HEK293T (cell line): ENCODE results near the gene PRRC2B.
"Not testable (repeated sequence)": the region's sequence is repeated elsewhere in the genome, so short reads cannot be mapped to it uniquely, and the experiment has no call there.

Experiments used
- CTCF ChIA-PET: fragments of 350-600 bp; formaldehyde crosslinking; extraction: SDS; loops from one replicate; lab custom pipeline; 2021; ENCODE audit warnings: antibody characterized with exemption, inconsistent platforms; lab: Yijun Ruan, JAX
- POLR2A ChIA-PET: fragments of 350-600 bp; formaldehyde crosslinking; extraction: SDS; loops from one replicate; lab custom pipeline; 2020; ENCODE audit warnings: antibody characterized with exemption, inconsistent platforms; lab: Yijun Ruan, JAX
- DNase-seq: peaks from one replicate; pipeline ENCODE4 v3.0.0; 2012; ENCODE audit warnings: mixed read lengths; ENCODE audit errors: extremely low spot score
- ARNT ChIP-seq: fragments of 450-650 bp; IDR thresholded peaks from 2 replicates; pipeline ENCODE4 v1.6.1; 2017; ENCODE audit warnings: mild to moderate bottlenecking
- BHLHE40 ChIP-seq: fragments of 450-650 bp; IDR thresholded peaks from 2 replicates; pipeline ENCODE4 v1.6.1; 2016; ENCODE audit warnings: mild to moderate bottlenecking, moderate library complexity, borderline replicate concordance
- CTBP1 ChIP-seq: fragments of 450-650 bp; IDR thresholded peaks from 2 replicates; pipeline ENCODE4 v1.6.1; 2016; ENCODE audit warnings: borderline replicate concordance
- ELF4 ChIP-seq: fragments of 450-650 bp; IDR thresholded peaks from 2 replicates; pipeline ENCODE4 v1.6.1; 2017; ENCODE audit warnings: antibody characterized with exemption
- FOXA1 ChIP-seq: fragments of 450-650 bp; IDR thresholded peaks from 2 replicates; pipeline ENCODE4 v1.6.1; 2016; ENCODE audit warnings: mild to moderate bottlenecking
- FOXK2 ChIP-seq: fragments of 450-650 bp; IDR thresholded peaks from 2 replicates; pipeline ENCODE4 v1.6.1; 2016; ENCODE audit warnings: mild to moderate bottlenecking
- FOXM1 ChIP-seq: fragments of 450-650 bp; IDR thresholded peaks from 2 replicates; pipeline ENCODE4 v1.6.1; 2017; ENCODE audit warnings: mild to moderate bottlenecking, borderline replicate concordance
- HDGF ChIP-seq: fragments of 450-650 bp; IDR thresholded peaks from 2 replicates; pipeline ENCODE4 v1.6.1; 2017; ENCODE audit warnings: antibody characterized with exemption, borderline replicate concordance
- L3MBTL2 ChIP-seq: fragments of 450-650 bp; conservative IDR thresholded peaks from 2 replicates; pipeline ENCODE4 v1.6.1; 2016; ENCODE audit warnings: mild to moderate bottlenecking
- LEF1 ChIP-seq: fragments of 450-650 bp; IDR thresholded peaks from 2 replicates; pipeline ENCODE4 v1.6.1; 2017; ENCODE audit warnings: mild to moderate bottlenecking, borderline replicate concordance
- NFRKB ChIP-seq: fragments of 450-650 bp; IDR thresholded peaks from 2 replicates; pipeline ENCODE4 v1.6.1; 2016; ENCODE audit warnings: mild to moderate bottlenecking, moderate library complexity
- PKNOX1 ChIP-seq: fragments of 450-650 bp; IDR thresholded peaks from 2 replicates; pipeline ENCODE4 v1.6.1; 2016
- SP1 ChIP-seq: fragments of 450-650 bp; IDR thresholded peaks from 2 replicates; pipeline ENCODE4 v1.6.1; 2017
- SUZ12 ChIP-seq: fragments of 450-650 bp; IDR thresholded peaks from 2 replicates; pipeline ENCODE4 v1.6.1; 2016; ENCODE audit warnings: mild to moderate bottlenecking
- TARDBP ChIP-seq: fragments of 450-650 bp; IDR thresholded peaks from 2 replicates; pipeline ENCODE4 v1.6.1; 2016
- ZNF384 ChIP-seq: fragments of 450-650 bp; IDR thresholded peaks from 2 replicates; pipeline ENCODE4 v1.6.1; 2016

The PRRC2B gene

GRCh38 chr9:131387394-131387793, 6.5 kb upstream of the PRRC2B start:
- TF ChIP-seq FOXK2 (no peak), FOXM1 (no peak), SUZ12 (no peak), SP1 (no peak), TARDBP (no peak), BHLHE40 (no peak), ZNF384 (no peak), ARNT (no peak), PKNOX1 (no peak), L3MBTL2 (no peak), CTBP1 (no peak), NFRKB (no peak), FOXA1 (no peak), ELF4 (no peak), LEF1 (no peak), HDGF (no peak)
- DNase-seq: no peak
- ChIA-PET CTCF (no interaction called here), POLR2A (no interaction called here)

- CTCF ChIA-PET: no interaction called here
These were observed 2.9 kb upstream of the PRRC2B start for GRCh38 chr9:131391020-131391419.

GRCh38 chr9:131391504-131391903, 2.4 kb upstream of the PRRC2B start:
- CTCF ChIA-PET: no interaction called here

More at GRCh38 chr9:131391020-131391419, 2.9 kb upstream of the PRRC2B start:
- no peak for DNase-seq
- POLR2A ChIA-PET: interaction anchor here (0.9 kb wide), 1 partner anchor 9 kb away, joined by 3 read pairs; no protein-coding TSS in a partner anchor
- TF ChIP-seq ZNF384: no peak
- TF ChIP-seq LEF1: no peak
- no peak for TF ChIP-seq FOXK2
- no peak for TF ChIP-seq ARNT
- TF ChIP-seq PKNOX1: no peak
- TF ChIP-seq CTBP1: no peak
- TF ChIP-seq BHLHE40: no peak
- no peak for TF ChIP-seq TARDBP
- no peak for TF ChIP-seq SUZ12
- TF ChIP-seq FOXM1: no peak
- TF ChIP-seq L3MBTL2: no peak
- no peak for TF ChIP-seq ELF4

GRCh38 chr9:131394464-131395156, 724 bp downstream of the PRRC2B start:
- DNase-seq: no peak
- POLR2A ChIA-PET: interaction anchor here (1.0 kb wide), 1 partner anchor 12 kb away, joined by 3 read pairs; no protein-coding TSS in a partner anchor
- TF ChIP-seq CTBP1 (no peak), TARDBP (no peak), FOXA1 (no peak), SP1 (no peak), ARNT (no peak), FOXK2 (no peak), NFRKB (no peak), HDGF (no peak), L3MBTL2 (no peak), ELF4 (no peak), ZNF384 (no peak), BHLHE40 (no peak), PKNOX1 (no peak), SUZ12 (no peak)
- CTCF ChIA-PET: no interaction called here

More at GRCh38 chr9:131391504-131391903, 2.4 kb upstream of the PRRC2B start:
- POLR2A ChIA-PET: no interaction called here
- DNase-seq: no peak
- TF ChIP-seq L3MBTL2 (no peak), NFRKB (no peak), LEF1 (no peak), ZNF384 (no peak)

- CTCF ChIA-PET: no interaction called here
- POLR2A ChIA-PET: interaction anchor here (1.0 to 3.3 kb wide), 2 partner anchors 11 to 23 kb away, joined by 3 to 19 read pairs; no protein-coding TSS in a partner anchor
- DNase-seq: no peak
- TF ChIP-seq ARNT (no peak), HDGF (0 out of 2 replicates have a peak, but pooled peaks have one; percentile 45), PKNOX1 (no peak), SP1 (no peak)
These were observed 1.5 kb downstream of the PRRC2B start for GRCh38 chr9:131395157-131396098.

GRCh38 chr9:131396099-131396479, 2.2 kb downstream of the PRRC2B start:
- POLR2A ChIA-PET: interaction anchor here (1.0 to 3.3 kb wide), 3 partner anchors 9 to 23 kb away, joined by 3 to 19 read pairs (median 3); no protein-coding TSS in a partner anchor
- CTCF ChIA-PET, DNase-seq: not testable (repeated sequence)
